Measurements from ENCODE around the gene TMTC1. TPM values are rescaled to one million over a fixed set of nuclear protein-coding genes. Genes with fewer than 3 reads are reported as not detected.
A peak's percentile ranks its signal among the peaks of the same experiment; 100 is the strongest.

TMTC1 gene
- polyA plus RNA-seq, 6 donors from 2014 or later: not detected

DNA sequence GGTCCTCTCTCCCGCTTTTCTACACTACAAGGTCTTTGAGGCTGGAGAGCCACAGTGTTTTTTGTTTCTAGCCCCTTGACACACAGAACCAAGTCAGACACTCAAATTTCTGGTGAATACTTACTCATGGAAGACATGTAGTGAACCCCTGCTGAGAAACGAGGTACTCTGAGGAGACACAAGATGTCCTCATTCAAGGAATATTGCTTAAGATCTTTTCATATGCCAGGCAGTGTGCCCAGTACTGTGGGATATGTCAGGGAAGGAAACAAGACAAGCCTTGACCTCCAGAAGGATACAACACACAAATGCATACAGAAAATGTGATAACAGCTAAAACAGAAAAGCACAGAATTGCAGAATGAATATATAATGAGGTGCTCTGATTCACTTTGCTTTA, 75.9 kb downstream of the TMTC1 start:
- no peak for ATAC-seq (ENCODE audit: low read depth in 2 of 2)
- H3K27me3 Mint-ChIP-seq: peaks cover 0 to 8% (median 5%) of the 10 kb centered on the region in 3 donors
- no peak overlapping the region for H3K4me3 Mint-ChIP-seq
- no peak overlapping the region for H3K27ac Mint-ChIP-seq
- no peaks in the 10 kb centered on the region for H3K4me1 Mint-ChIP-seq
- no peak for DNase-seq
- peaks cover 0 to 4% (median 0%) of the 10 kb centered on the region in 7 donors for H3K9me3 Mint-ChIP-seq
- no peaks in the 10 kb centered on the region for H3K36me3 Mint-ChIP-seq

DNA sequence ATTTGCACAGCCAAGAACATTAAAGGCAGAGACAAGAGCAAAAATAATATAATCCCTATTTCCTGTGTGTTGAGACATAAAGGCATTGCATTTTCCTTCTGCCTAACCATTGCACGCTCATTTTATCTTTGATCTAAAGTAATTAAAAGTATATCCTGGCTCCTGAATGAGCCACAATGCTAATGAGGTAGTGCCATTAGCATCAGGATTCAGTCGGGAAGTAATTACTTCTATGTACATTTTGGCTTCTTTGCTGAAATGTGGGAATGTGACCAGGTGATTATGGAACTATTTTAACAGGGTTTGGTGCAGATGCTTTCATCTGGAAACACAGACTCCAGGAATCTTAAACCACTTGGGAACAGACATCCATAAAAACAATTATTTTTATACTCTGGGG, 77.4 kb downstream of the TMTC1 start:
- Mint-ChIP-seq H3K27me3 (peaks cover 0 to 4% (median 0%) of the 10 kb centered on the region in 3 donors), H3K4me3 (no peak overlapping the region), H3K27ac (no peak overlapping the region), H3K36me3 (no peaks in the 10 kb centered on the region), H3K9me3 (peaks cover 0 to 3% (median 0%) of the 10 kb centered on the region in 7 donors), H3K4me1 (no peaks in the 10 kb centered on the region)
- DNase-seq (no peak), ATAC-seq (ENCODE audit: low read depth in 2 of 2) (no peak)

DNA sequence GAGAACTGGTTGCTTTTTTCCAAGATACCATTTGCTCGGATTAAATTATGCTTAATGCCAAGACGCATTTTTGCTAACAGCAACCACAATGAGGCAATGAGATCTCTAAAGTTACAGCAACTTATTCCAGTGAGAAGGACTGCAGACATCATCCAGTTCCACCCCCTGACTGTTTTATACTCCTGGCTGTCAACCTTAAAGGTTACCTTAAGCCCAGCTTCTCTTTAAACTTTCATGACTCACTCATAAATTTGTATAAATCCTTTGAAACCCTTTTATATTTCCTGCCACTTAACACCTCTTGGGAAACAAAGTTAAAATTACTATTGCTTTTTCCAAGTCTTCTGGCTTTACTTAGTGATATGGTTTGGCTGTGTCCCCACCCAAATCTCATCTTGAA, 80.2 kb downstream of the TMTC1 start:
- ATAC-seq (ENCODE audit: low read depth in 2 of 2): no peak
- no peak overlapping the region for H3K27ac Mint-ChIP-seq
- peaks cover 0 to 5% (median 0%) of the 10 kb centered on the region in 7 donors for H3K9me3 Mint-ChIP-seq
- DNase-seq: no peak
- no peak overlapping the region for H3K4me3 Mint-ChIP-seq
- peaks cover 0 to 6% (median 0%) of the 10 kb centered on the region in 3 donors for H3K27me3 Mint-ChIP-seq
- H3K36me3 Mint-ChIP-seq: no peaks in the 10 kb centered on the region
- H3K4me1 Mint-ChIP-seq: no peaks in the 10 kb centered on the region

DNA sequence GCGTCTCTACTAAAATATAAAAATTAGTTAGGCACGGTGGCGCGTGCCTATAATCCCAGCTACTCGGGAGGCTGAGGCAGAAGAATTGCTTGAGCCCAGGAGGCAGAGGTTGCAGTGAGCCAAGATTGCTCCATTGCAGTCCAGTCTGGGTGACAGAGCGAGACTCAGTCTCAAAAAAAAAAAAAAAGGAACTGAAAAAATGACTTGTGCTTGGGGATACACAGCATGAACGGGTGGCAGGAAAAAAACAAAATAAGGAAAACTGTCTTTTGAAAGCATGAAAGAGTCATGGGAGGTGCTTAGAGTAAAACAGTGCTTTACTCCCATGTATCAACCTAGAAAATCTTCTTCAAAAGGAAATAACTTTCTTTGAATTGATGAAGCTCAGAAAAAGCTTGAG, 80.8 kb downstream of the TMTC1 start:
- Mint-ChIP-seq H3K36me3 (no peaks in the 10 kb centered on the region), H3K4me3 (no peak overlapping the region), H3K9me3 (peaks cover 0 to 5% (median 0%) of the 10 kb centered on the region in 7 donors), H3K27ac (no peak overlapping the region), H3K27me3 (peaks cover 0 to 6% (median 0%) of the 10 kb centered on the region in 3 donors), H3K4me1 (no peaks in the 10 kb centered on the region)
- ATAC-seq (ENCODE audit: low read depth in 2 of 2): no peak
- no peak for DNase-seq

DNA sequence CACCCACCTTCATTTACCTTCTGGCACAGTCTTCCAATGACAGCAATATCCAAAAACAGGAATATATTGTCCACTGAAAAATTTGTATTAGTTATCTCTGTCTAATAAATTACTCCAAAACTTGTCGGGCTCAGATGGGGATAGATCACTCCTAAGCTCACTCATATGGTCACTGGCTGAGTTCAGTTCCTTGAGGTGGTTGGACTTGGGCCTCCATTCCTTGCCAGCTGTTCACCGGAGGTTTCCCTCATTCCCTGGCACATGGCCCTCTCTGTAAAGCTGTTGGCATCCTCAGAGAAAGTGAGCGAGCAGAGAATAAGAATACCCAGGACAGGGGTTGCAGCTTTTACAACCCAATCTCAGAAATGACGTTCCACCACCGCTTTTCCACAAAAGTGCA, 81.5 kb downstream of the TMTC1 start:
- Mint-ChIP-seq H3K27me3 (peaks cover 0 to 6% (median 0%) of the 10 kb centered on the region in 3 donors), H3K4me3 (no peak overlapping the region), H3K9me3 (peaks cover 0 to 5% (median 0%) of the 10 kb centered on the region in 7 donors), H3K36me3 (no peaks in the 10 kb centered on the region), H3K4me1 (no peaks in the 10 kb centered on the region), H3K27ac (no peak overlapping the region)
- ATAC-seq (ENCODE audit: low read depth in 2 of 2) (no peak), DNase-seq (no peak)

DNA sequence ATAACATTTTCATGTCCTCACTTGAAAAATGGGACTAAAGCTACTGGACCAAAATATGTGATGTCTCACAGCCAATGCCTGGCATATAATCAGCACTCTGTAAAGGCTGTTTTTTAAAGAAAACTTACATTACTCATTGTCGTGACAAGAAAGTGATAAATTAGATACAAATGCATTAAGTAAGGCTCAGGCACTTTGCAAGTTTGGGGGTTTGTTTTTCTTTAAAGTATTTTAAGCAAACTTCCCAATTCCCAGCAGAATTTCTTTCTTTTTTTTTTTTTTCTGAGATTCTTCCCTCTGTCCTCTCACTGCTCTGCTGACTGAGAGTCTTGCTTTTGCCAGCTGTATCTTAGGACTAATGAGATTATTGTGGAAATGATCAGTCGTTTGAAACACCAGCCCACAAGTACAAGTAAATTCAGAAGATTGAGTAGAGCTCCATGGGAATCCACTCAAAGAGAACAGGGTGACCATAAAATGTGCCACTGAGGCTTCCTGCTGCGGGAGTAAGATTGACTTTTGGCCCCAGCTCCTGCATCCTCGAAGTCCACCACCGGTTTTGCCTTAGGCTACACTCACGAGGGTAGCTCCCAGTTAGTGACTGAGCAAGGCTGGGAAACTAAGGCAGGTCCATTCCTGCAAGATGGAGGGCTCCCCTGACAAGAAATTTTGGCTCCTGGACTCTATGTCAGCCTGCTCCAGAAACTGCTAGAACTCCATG, 82.8 kb downstream of the TMTC1 start:
- DNase-seq (no peak), ATAC-seq (ENCODE audit: low read depth in 2 of 2) (no peak)
- no peak overlapping the region for H3K27ac Mint-ChIP-seq
- H3K36me3 Mint-ChIP-seq: no peaks in the 10 kb centered on the region
- H3K4me3 Mint-ChIP-seq: no peak overlapping the region
- H3K4me1 Mint-ChIP-seq: no peaks in the 10 kb centered on the region
- peaks cover 0 to 5% (median 0%) of the 10 kb centered on the region in 7 donors for H3K9me3 Mint-ChIP-seq
- H3K27me3 Mint-ChIP-seq: peaks cover 0 to 6% (median 0%) of the 10 kb centered on the region in 3 donors

DNA sequence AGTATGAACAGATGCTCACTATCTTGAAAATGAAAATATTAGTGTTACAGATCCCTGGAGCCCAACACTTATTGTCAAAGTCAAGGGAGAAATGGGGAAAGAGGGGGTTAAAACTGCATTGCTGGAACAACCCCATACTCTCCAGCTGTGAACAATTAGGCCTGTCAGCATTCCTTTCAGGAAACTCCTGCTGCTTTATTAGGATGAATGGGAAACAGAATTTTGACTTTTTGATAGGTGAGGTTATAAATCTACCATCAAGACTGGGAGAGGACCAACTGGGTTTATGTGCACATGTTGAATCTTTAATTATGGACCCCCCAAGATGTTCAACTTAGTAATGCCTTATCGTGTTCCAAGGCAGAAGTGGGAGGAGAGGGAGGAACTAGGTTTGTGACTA, 85.0 kb downstream of the TMTC1 start:
- ATAC-seq (ENCODE audit: low read depth in 2 of 2) (no peak), DNase-seq (no peak)
- no peak overlapping the region for H3K27ac Mint-ChIP-seq
- no peaks in the 10 kb centered on the region for H3K4me1 Mint-ChIP-seq
- H3K4me3 Mint-ChIP-seq: no peak overlapping the region
- no peaks in the 10 kb centered on the region for H3K36me3 Mint-ChIP-seq
- H3K27me3 Mint-ChIP-seq: peaks cover 0 to 6% (median 0%) of the 10 kb centered on the region in 3 donors
- peaks cover 0 to 7% (median 4%) of the 10 kb centered on the region in 7 donors for H3K9me3 Mint-ChIP-seq

DNA sequence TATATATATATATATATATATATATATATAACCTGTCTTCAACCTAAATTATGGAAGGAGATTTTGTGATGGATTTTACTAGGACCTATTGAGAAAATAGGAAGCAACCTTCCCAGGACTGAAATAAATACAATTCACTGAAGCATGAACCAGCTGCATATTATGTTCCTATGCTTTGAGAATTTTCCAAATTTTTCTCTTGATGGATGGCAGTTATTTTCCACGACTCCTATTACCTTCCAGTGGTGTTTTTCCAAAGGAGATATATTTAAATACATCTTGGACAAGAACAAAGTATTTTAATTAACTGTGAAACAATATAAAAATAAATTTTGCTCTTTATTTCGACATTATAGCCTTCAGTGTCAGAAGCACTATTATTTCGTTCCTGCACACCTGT, 87.9 kb downstream of the TMTC1 start:
- ATAC-seq (ENCODE audit: low read depth in 2 of 2): no peak
- H3K27me3 Mint-ChIP-seq: no peaks in the 10 kb centered on the region
- H3K36me3 Mint-ChIP-seq: no peaks in the 10 kb centered on the region

DNA sequence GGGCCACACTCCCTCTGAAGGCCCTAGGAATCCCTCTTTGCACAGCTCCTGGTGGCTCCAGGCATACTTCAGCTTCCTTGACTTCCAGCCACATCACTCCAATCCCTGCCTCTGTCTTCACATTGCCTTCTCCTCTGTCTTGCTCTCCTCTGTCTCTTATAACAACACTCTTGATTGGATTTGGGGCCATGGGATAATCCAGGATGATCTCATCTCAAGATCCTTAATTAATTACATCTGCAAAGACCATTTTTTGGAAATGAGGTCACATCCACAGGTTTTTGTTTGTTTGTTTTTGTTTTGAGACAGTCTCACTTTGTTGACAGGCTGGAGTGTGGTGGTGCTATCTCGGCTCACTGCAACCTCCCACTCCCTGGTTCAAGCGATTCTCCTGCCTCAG, 88.7 kb downstream of the TMTC1 start:
- H3K4me1 Mint-ChIP-seq: no peaks in the 10 kb centered on the region
- no peak overlapping the region for H3K4me3 Mint-ChIP-seq
- DNase-seq: no peak
- no peaks in the 10 kb centered on the region for H3K27me3 Mint-ChIP-seq
- ATAC-seq (ENCODE audit: low read depth in 2 of 2): no peak
- H3K27ac Mint-ChIP-seq: peak overlapping the region in 1 of 6 donors; percentile 18
- H3K36me3 Mint-ChIP-seq: no peaks in the 10 kb centered on the region
- peaks cover 2 to 10% (median 5%) of the 10 kb centered on the region in 7 donors for H3K9me3 Mint-ChIP-seq

More for the DNA sequence above, 87.9 kb downstream of the TMTC1 start:
- no peaks in the 10 kb centered on the region for H3K4me1 Mint-ChIP-seq
- DNase-seq: no peak
- no peak overlapping the region for H3K27ac Mint-ChIP-seq
- H3K4me3 Mint-ChIP-seq: no peak overlapping the region
- H3K9me3 Mint-ChIP-seq: peaks cover 2 to 10% (median 5%) of the 10 kb centered on the region in 7 donors

DNA sequence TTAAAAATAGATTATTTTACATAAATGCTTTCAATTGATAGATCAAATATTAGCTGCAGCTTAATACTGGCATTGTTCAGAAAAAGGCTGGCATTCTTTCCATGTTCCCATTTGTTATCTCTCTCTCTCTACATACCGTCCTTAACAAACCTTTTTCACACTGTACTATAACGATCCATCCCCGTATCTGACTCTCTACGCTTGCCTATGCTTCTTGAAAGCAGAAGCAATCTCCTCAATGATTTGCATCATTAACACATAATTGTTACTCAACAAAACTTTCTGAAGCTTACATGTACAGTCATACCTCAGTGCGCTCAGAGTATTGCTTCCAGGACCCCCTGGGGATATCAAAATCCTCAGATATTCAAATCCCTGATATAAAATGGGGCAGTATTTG, 89.7 kb downstream of the TMTC1 start:
- H3K27ac Mint-ChIP-seq: no peak overlapping the region
- H3K27me3 Mint-ChIP-seq: no peaks in the 10 kb centered on the region
- ATAC-seq (ENCODE audit: low read depth in 2 of 2) (no peak), DNase-seq (no peak)
- H3K4me1 Mint-ChIP-seq: no peaks in the 10 kb centered on the region
- no peaks in the 10 kb centered on the region for H3K36me3 Mint-ChIP-seq
- no peak overlapping the region for H3K4me3 Mint-ChIP-seq
- peaks cover 0 to 11% (median 5%) of the 10 kb centered on the region in 7 donors for H3K9me3 Mint-ChIP-seq

DNA sequence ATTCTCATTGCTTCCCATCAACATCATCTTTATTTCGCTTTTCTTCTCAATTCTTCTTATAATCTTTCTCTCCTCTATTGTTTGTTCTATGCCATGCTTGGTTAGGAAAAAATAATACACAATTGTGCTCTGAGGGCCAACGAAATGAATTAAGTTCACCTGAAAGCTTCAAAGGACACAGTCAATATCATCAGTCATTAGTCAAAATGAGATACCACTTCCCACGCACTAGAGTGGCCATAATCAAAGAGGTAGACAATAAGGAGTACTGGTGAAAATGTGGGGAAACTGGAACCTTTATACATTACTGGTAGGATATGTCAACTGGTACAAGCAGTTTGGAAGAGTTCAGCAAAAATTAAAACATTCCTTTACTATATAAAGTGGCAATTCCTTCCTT, 91.5 kb downstream of the TMTC1 start:
- Mint-ChIP-seq H3K36me3 (no peaks in the 10 kb centered on the region), H3K9me3 (peaks cover 0 to 22% (median 5%) of the 10 kb centered on the region in 7 donors)
- ATAC-seq (ENCODE audit: low read depth in 2 of 2): no peak

DNA sequence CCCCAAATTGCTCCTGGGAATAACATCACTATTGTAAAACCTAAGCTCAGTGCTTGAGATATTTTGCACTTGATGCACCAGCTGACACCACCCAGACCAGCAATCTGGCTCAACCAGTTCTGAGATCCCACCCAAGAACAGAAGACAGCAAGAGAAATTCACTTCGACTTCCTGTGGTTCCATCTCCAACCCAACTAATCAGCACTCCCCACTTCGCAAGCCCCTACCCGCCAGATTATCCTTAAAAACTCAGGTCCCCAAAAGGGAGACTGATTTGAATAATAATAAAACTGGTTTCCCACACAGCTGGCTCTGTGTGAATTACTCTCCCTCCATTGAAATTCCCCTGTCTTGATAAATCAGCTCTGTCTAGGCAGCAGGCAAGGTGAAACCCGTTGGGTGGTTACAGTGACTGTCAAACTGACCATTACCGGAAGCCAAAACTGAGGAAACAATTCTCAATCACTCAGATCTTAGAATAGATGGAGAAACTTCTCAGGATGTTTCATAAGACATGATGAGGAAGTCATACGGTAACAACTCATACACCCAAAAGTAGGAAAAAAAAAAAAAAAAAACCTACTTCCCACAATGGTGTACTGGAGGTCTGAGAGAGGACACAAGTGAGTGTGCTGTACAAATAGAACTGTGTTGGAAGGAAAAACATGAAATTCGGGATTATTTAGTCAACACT, 92.4 kb downstream of the TMTC1 start:
- no peaks in the 10 kb centered on the region for H3K36me3 Mint-ChIP-seq
- DNase-seq (no peak), ATAC-seq (ENCODE audit: low read depth in 2 of 2) (no peak)
- no peak overlapping the region for H3K4me3 Mint-ChIP-seq
- no peak overlapping the region for H3K27ac Mint-ChIP-seq
- peaks cover 0 to 22% (median 5%) of the 10 kb centered on the region in 7 donors for H3K9me3 Mint-ChIP-seq
- H3K4me1 Mint-ChIP-seq: no peaks in the 10 kb centered on the region
- H3K27me3 Mint-ChIP-seq: no peaks in the 10 kb centered on the region

More for the DNA sequence above, 91.5 kb downstream of the TMTC1 start:
- Mint-ChIP-seq H3K27ac (no peak overlapping the region), H3K27me3 (no peaks in the 10 kb centered on the region), H3K4me1 (no peaks in the 10 kb centered on the region), H3K4me3 (no peak overlapping the region)
- DNase-seq: no peak

DNA sequence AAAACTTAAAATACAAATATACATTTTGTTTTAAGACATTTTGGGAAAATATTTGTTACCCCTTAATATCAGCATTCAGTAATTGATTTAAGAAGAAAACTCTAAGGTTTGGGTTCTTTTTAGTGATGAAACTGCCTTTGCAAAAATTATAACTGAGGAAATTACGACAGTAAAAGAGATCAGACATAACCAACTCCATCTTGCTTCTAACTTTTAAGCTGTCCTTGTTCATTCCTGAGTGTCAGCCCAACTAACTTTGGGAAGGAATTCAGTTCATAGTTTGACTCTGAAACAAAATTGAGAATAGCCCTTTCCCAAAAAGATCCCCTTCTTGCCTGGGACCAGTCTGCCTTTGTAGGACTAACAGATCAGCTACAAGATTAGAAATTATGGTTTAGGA, 93.0 kb downstream of the TMTC1 start:
- H3K27ac Mint-ChIP-seq: no peak overlapping the region
- H3K4me3 Mint-ChIP-seq: no peak overlapping the region
- ATAC-seq (ENCODE audit: low read depth in 2 of 2): no peak
- no peaks in the 10 kb centered on the region for H3K27me3 Mint-ChIP-seq
- H3K36me3 Mint-ChIP-seq: no peaks in the 10 kb centered on the region
- peaks cover 0 to 22% (median 5%) of the 10 kb centered on the region in 7 donors for H3K9me3 Mint-ChIP-seq
- no peaks in the 10 kb centered on the region for H3K4me1 Mint-ChIP-seq
- DNase-seq: no peak

DNA sequence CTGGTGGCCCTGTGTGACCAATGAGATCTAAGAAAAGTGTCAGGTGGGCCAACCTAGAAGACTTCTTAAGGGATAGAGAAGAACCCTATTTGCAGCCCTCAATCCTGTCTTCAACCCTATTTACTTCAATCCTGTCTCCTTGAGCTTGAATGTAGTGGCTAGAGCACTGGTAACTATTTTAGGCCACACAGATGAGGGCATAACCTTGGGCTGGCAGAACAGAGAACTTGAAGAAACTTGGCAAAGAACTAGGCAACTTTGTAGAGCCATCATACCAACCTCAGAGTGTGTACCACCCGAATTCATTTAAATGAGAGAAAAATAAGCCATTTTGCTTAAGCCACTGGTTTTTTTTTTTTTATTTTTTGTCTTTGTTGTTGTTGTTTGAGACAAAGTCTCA, 94.8 kb downstream of the TMTC1 start:
- H3K36me3 Mint-ChIP-seq: no peaks in the 10 kb centered on the region
- ATAC-seq (ENCODE audit: low read depth in 2 of 2) (no peak), DNase-seq (no peak)
- H3K4me3 Mint-ChIP-seq: no peak overlapping the region
- H3K9me3 Mint-ChIP-seq: peaks cover 0 to 22% (median 3%) of the 10 kb centered on the region in 7 donors
- H3K27me3 Mint-ChIP-seq: no peaks in the 10 kb centered on the region
- no peaks in the 10 kb centered on the region for H3K4me1 Mint-ChIP-seq
- no peak overlapping the region for H3K27ac Mint-ChIP-seq
